ENCODE results near the gene NKG7.

NKG7 gene

GRCh38 chr19:51341976-51342580 lies 30.4 kb downstream of the NKG7 start, which contains the start of gene VSIG10L:
VSIG10L (minus strand) TSS chr19:51342139; CDS start chr19:51342124, 15 bp downstream.
- Histone ChIP-seq H3K36me3 (ENCODE audit: low read length) (no peaks in the 10 kb centered on the region), H3K9ac (ENCODE audit: low read length) (no peak within 1 kb of the TSS), H3K4me3 (ENCODE audit: insufficient read depth, low read length, poor library complexity, severe bottlenecking) (no peak within 1 kb of the TSS), H2AFZ (ENCODE audit: low read depth, low read length, severe bottlenecking) (no peak within 1 kb of the TSS), H4K20me1 (ENCODE audit: low read depth, low read length) (no peaks in the 10 kb centered on the region), H3K9me3 (ENCODE audit: insufficient read depth, low read length) (no peaks in the 10 kb centered on the region), H3K9me2 (replicated peaks; ENCODE audit: insufficient read depth, low read length) (no peaks in the 10 kb centered on the region), H3K4me2 (ENCODE audit: low read depth, low read length, poor library complexity, severe bottlenecking) (no peak within 1 kb of the TSS), H3F3A (ENCODE audit: insufficient read depth) (no peaks in the 10 kb centered on the region), H3K27me3 (ENCODE audit: low read length) (no peaks in the 10 kb centered on the region), H3K79me2 (ENCODE audit: insufficient read depth, low read length) (no peaks in the 10 kb centered on the region), H3K27ac (ENCODE audit: low read depth, low read length) (no peak within 1 kb of the TSS)
- no peak for TF ChIP-seq EZH2phosphoT487 (conservative IDR thresholded peaks at IDR 0.05; ENCODE audit: low read length)
- no peak for TF ChIP-seq CTCF (IDR thresholded peaks at IDR 0.05; ENCODE audit: insufficient read depth, low read length, poor library complexity, severe bottlenecking)

- Histone ChIP-seq H3K9me2 (replicated peaks; ENCODE audit: insufficient read depth, low read length) (no peaks in the 10 kb centered on the region), H3K27ac (ENCODE audit: low read depth, low read length) (no peak overlapping the region), H3K4me3 (ENCODE audit: insufficient read depth, low read length, poor library complexity, severe bottlenecking) (no peak overlapping the region), H3K36me3 (ENCODE audit: low read length) (no peaks in the 10 kb centered on the region), H3K27me3 (ENCODE audit: low read length) (no peaks in the 10 kb centered on the region), H3K79me2 (ENCODE audit: insufficient read depth, low read length) (no peaks in the 10 kb centered on the region), H3K9ac (ENCODE audit: low read length) (no peak overlapping the region), H2AFZ (ENCODE audit: low read depth, low read length, severe bottlenecking) (no peak overlapping the region), H3F3A (ENCODE audit: insufficient read depth) (no peaks in the 10 kb centered on the region), H3K9me3 (ENCODE audit: insufficient read depth, low read length) (no peaks in the 10 kb centered on the region), H4K20me1 (ENCODE audit: low read depth, low read length) (no peaks in the 10 kb centered on the region), H3K4me2 (ENCODE audit: low read depth, low read length, poor library complexity, severe bottlenecking) (no peak overlapping the region)
- TF ChIP-seq EZH2phosphoT487 (conservative IDR thresholded peaks at IDR 0.05; ENCODE audit: low read length) (no peak), CTCF (IDR thresholded peaks at IDR 0.05; ENCODE audit: insufficient read depth, low read length, poor library complexity, severe bottlenecking) (no peak)
Observed at GRCh38 chr19:51341066-51341465, 31.4 kb downstream of the NKG7 start.

- H2AFZ ChIP-seq (ENCODE audit: low read depth, low read length, severe bottlenecking), result peak overlapping the region; percentile 88
- H3K9ac ChIP-seq (ENCODE audit: low read length), result peak overlapping the region; percentile 51; the same call in 1 of the 2 replicates
- TF ChIP-seq EZH2phosphoT487 (conservative IDR thresholded peaks at IDR 0.05; ENCODE audit: low read length) (no peak), CTCF (IDR thresholded peaks at IDR 0.05; ENCODE audit: insufficient read depth, low read length, poor library complexity, severe bottlenecking) (no peak)
- H3K4me3 ChIP-seq (ENCODE audit: insufficient read depth, low read length, poor library complexity, severe bottlenecking), result peak overlapping the region; percentile 63
- H3K79me2 ChIP-seq (ENCODE audit: insufficient read depth, low read length), result no peaks in the 10 kb centered on the region
- H3K27me3 ChIP-seq (ENCODE audit: low read length), result no peaks in the 10 kb centered on the region
- H3F3A ChIP-seq (ENCODE audit: insufficient read depth), result no peaks in the 10 kb centered on the region
- no peaks in the 10 kb centered on the region for H3K9me3 ChIP-seq (ENCODE audit: insufficient read depth, low read length)
- H3K27ac ChIP-seq (ENCODE audit: low read depth, low read length), result no peak overlapping the region
- no peaks in the 10 kb centered on the region for H3K36me3 ChIP-seq (ENCODE audit: low read length)
- H4K20me1 ChIP-seq (ENCODE audit: low read depth, low read length), result no peaks in the 10 kb centered on the region
- H3K9me2 ChIP-seq (replicated peaks; ENCODE audit: insufficient read depth, low read length), result no peaks in the 10 kb centered on the region
- peak overlapping the region; percentile 92 for H3K4me2 ChIP-seq (ENCODE audit: low read depth, low read length, poor library complexity, severe bottlenecking)
Observed at GRCh38 chr19:51339687-51340656, 32.5 kb downstream of the NKG7 start.

All from SU-DHL-6 (cell line).